ENCODE results near the gene HDAC11. TPM values are rescaled to one million over a fixed set of nuclear protein-coding genes. Genes with fewer than 3 reads are reported as not detected.

HDAC11 gene
- total and polyA plus RNA-seq, 4 donors: 12.3 to 17.3 (median 15.0) TPM

- H3K36me3 ChIP-seq (ENCODE audit: control insufficient read depth in 4 of 4, insufficient read depth in 4 of 4, low read length in 4 of 4): no peaks in the 10 kb centered on the region
- H3K9ac ChIP-seq (ENCODE audit: insufficient read depth in 1 of 2, low read length in 2 of 2): no peak overlapping the region
- H3K27me3 ChIP-seq (ENCODE audit: control insufficient read depth in 3 of 3, insufficient read depth in 3 of 3, low read length in 2 of 3): peaks cover 0 to 4% (median 0%) of the 10 kb centered on the region in 3 donors
- TF ChIP-seq, protein P1, sequence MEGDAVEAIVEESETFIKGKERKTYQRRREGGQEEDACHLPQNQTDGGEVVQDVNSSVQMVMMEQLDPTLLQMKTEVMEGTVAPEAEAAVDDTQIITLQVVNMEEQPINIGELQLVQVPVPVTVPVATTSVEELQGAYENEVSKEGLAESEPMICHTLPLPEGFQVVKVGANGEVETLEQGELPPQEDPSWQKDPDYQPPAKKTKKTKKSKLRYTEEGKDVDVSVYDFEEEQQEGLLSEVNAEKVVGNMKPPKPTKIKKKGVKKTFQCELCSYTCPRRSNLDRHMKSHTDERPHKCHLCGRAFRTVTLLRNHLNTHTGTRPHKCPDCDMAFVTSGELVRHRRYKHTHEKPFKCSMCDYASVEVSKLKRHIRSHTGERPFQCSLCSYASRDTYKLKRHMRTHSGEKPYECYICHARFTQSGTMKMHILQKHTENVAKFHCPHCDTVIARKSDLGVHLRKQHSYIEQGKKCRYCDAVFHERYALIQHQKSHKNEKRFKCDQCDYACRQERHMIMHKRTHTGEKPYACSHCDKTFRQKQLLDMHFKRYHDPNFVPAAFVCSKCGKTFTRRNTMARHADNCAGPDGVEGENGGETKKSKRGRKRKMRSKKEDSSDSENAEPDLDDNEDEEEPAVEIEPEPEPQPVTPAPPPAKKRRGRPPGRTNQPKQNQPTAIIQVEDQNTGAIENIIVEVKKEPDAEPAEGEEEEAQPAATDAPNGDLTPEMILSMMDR (IDR thresholded peaks at IDR 0.05; ENCODE audit: control extremely low read depth, extremely low read depth): no peak
- peaks cover 0 to 32% (median 6%) of the 10 kb centered on the region in 5 donors for H3K4me1 ChIP-seq (ENCODE audit: control insufficient read depth in 5 of 5, insufficient read depth in 5 of 5, low read length in 5 of 5)
- 73 to 88% methylated on average over 8 of the region's 8 CpGs for WGBS, 2 donors
- no peaks in the 10 kb centered on the region for H3K9me3 ChIP-seq (ENCODE audit: control insufficient read depth in 4 of 4, insufficient read depth in 3 of 4, low read length in 3 of 4)
- ATAC-seq (ENCODE audit: insufficient read depth, low FRiP score) (no peak), DNase-seq (no peak)
- no peak overlapping the region for H3K4me3 ChIP-seq
- no peak overlapping the region for H3K27ac ChIP-seq (ENCODE audit: low read depth in 1 of 2, low read length in 1 of 2)
Observed at GRCh38 chr3:13533885-13534301, 53.8 kb downstream of the HDAC11 start.

- no peak overlapping the region for H3K9ac ChIP-seq (ENCODE audit: insufficient read depth in 1 of 2, low read length in 2 of 2)
- no peak overlapping the region for H3K4me3 ChIP-seq
- no peaks in the 10 kb centered on the region for H3K36me3 ChIP-seq (ENCODE audit: control insufficient read depth in 4 of 4, insufficient read depth in 4 of 4, low read length in 4 of 4)
- TF ChIP-seq, protein P1 (IDR thresholded peaks at IDR 0.05; ENCODE audit: control extremely low read depth, extremely low read depth): no peak
- H3K4me1 ChIP-seq (ENCODE audit: control insufficient read depth in 5 of 5, insufficient read depth in 5 of 5, low read length in 5 of 5): peaks cover 0 to 39% (median 6%) of the 10 kb centered on the region in 5 donors
- no peak for DNase-seq
- no peaks in the 10 kb centered on the region for H3K9me3 ChIP-seq (ENCODE audit: control insufficient read depth in 4 of 4, insufficient read depth in 3 of 4, low read length in 3 of 4)
- WGBS, 2 donors: 90 to 91% methylated on average over 10 of the region's 10 CpGs
- ATAC-seq (ENCODE audit: insufficient read depth, low FRiP score): no peak
- H3K27me3 ChIP-seq (ENCODE audit: control insufficient read depth in 3 of 3, insufficient read depth in 3 of 3, low read length in 2 of 3): peaks cover 0 to 4% (median 0%) of the 10 kb centered on the region in 3 donors
- no peak overlapping the region for H3K27ac ChIP-seq (ENCODE audit: low read depth in 1 of 2, low read length in 1 of 2)
Observed at GRCh38 chr3:13535526-13535875, 55.4 kb downstream of the HDAC11 start.

- 76 to 88% methylated on average over 9 of the region's 9 CpGs for WGBS, 2 donors
- no peak for DNase-seq
- Histone ChIP-seq H3K4me1 (ENCODE audit: control insufficient read depth in 5 of 5, insufficient read depth in 5 of 5, low read length in 5 of 5) (peaks cover 0 to 43% (median 6%) of the 10 kb centered on the region in 5 donors), H3K27ac (ENCODE audit: low read depth in 1 of 2, low read length in 1 of 2) (no peak overlapping the region), H3K27me3 (ENCODE audit: control insufficient read depth in 3 of 3, insufficient read depth in 3 of 3, low read length in 2 of 3) (peaks cover 0 to 4% (median 0%) of the 10 kb centered on the region in 3 donors), H3K9ac (ENCODE audit: insufficient read depth in 1 of 2, low read length in 2 of 2) (no peak overlapping the region), H3K4me3 (no peak overlapping the region), H3K36me3 (ENCODE audit: control insufficient read depth in 4 of 4, insufficient read depth in 4 of 4, low read length in 4 of 4) (no peaks in the 10 kb centered on the region), H3K9me3 (ENCODE audit: control insufficient read depth in 4 of 4, insufficient read depth in 3 of 4, low read length in 3 of 4) (no peaks in the 10 kb centered on the region)
- TF ChIP-seq, protein P1 (IDR thresholded peaks at IDR 0.05; ENCODE audit: control extremely low read depth, extremely low read depth): no peak
- no peak for ATAC-seq (ENCODE audit: insufficient read depth, low FRiP score)
Observed at GRCh38 chr3:13535905-13536304, 55.8 kb downstream of the HDAC11 start.

- Histone ChIP-seq H3K27me3 (ENCODE audit: control insufficient read depth in 3 of 3, insufficient read depth in 3 of 3, low read length in 2 of 3) (peaks cover 0 to 4% (median 0%) of the 10 kb centered on the region in 3 donors), H3K4me1 (ENCODE audit: control insufficient read depth in 5 of 5, insufficient read depth in 5 of 5, low read length in 5 of 5) (peaks cover 0 to 43% (median 6%) of the 10 kb centered on the region in 5 donors), H3K27ac (ENCODE audit: low read depth in 1 of 2, low read length in 1 of 2) (no peak overlapping the region), H3K4me3 (no peak overlapping the region), H3K9ac (ENCODE audit: insufficient read depth in 1 of 2, low read length in 2 of 2) (no peak overlapping the region), H3K36me3 (ENCODE audit: control insufficient read depth in 4 of 4, insufficient read depth in 4 of 4, low read length in 4 of 4) (no peaks in the 10 kb centered on the region), H3K9me3 (ENCODE audit: control insufficient read depth in 4 of 4, insufficient read depth in 3 of 4, low read length in 3 of 4) (no peaks in the 10 kb centered on the region)
- DNase-seq (no peak), ATAC-seq (ENCODE audit: insufficient read depth, low FRiP score) (no peak)
- 72 to 76% methylated on average over 3 of the region's 3 CpGs for WGBS, 2 donors
- TF ChIP-seq, protein P1 (IDR thresholded peaks at IDR 0.05; ENCODE audit: control extremely low read depth, extremely low read depth): no peak
Observed at GRCh38 chr3:13536432-13536831, 56.3 kb downstream of the HDAC11 start.

All from lung (tissue), 12 donors.